Measurements from ENCODE around the gene SPOP.

SPOP gene

GRCh38 chr17:49583889-49584288 is 94.0 kb downstream of the SPOP start:
- DNase-seq (ENCODE audit: low read depth), result no peak

DNA sequence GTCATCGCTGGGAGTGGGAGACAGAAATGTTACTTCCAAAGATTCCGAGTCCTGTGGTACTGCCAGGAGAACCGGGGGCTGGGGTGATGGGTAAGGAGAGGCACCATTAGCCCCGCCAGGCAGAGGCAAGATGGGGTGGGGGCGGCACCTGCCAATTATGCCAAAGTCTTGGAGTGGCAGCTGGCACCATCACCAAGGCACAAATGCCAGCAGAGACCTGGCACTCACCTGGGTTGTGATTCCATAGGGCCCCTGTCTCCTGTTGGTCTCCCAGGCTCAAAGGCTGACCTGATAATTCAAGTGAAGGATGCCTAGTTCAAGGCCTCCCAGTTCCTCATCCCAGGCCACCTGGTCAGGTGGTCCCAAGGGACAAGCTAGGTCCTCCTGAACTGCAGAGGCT is 94.7 kb downstream of the SPOP start:
- no peak for DNase-seq (ENCODE audit: low read depth)

DNA sequence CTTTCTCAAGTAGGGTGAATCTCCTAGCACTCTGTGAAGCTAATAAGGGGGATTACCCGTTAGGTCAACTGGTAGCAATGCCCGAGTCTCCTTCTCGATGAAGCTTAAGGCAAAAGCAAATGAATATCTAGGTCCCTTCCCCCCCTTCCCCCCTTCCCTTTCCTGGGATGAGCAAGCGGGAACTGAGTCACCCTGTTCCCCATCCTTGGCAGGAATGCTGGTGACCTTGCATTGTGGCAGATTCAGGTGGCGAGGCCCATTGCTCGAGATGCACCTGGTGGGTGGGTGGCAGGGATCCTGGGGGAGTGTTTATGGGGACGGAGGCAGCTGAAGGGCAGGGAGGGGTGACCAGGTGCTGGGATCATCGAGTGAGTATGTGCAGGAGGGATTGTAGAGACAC is 95.1 kb downstream of the SPOP start:
- no peak for DNase-seq (ENCODE audit: low read depth)

DNA sequence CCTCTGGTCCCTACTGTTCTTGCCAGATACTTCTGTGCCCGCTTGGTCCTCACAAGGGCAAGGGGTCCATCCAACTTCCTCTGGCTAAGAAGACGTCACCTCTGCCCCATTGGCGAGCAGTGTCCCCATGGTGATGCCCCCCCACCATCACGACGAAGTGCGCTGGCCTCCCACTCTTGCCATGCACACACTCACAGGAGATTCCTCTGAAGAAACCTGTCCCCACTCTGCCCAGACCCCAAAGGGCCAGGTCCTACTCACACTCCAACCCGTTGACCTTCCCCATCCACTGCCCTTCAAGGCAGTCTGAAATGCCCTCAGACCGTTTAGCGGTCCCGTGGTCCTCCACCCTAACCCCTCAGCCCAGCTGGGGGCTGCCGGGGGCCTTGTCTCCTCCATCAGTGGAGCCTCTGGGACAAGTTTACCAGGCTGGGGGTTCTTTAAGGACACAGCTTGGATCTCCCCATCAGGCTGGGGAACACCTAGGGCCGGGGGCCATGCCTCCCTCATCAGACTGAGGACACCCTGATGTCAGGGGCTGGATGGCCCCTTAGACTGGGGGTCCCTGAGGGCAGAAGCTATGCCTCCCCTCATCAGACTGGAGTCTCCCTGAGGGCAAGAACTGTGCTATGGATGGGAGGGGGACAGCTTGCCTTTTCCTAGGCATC is 95.7 kb downstream of the SPOP start:
- no peak for DNase-seq (ENCODE audit: low read depth)

DNA sequence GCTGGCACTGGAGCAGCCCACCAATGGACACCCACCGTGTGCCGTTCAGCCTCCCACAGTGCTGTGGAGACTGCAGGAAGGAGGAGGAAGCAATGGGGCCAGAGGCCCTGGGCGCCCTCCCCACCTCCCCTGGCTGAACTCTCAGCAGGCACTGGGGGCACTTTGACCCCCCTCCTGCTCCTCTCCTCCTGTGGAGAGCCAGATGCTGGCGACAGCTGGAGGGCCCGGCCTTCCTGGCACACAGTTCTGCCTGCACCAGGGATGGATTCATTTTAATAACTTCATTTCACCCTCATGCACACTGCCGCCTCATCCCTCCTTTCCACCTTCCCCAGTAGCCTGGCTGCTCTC is 96.3 kb downstream of the SPOP start:
- no peak for DNase-seq (ENCODE audit: low read depth)

DNA sequence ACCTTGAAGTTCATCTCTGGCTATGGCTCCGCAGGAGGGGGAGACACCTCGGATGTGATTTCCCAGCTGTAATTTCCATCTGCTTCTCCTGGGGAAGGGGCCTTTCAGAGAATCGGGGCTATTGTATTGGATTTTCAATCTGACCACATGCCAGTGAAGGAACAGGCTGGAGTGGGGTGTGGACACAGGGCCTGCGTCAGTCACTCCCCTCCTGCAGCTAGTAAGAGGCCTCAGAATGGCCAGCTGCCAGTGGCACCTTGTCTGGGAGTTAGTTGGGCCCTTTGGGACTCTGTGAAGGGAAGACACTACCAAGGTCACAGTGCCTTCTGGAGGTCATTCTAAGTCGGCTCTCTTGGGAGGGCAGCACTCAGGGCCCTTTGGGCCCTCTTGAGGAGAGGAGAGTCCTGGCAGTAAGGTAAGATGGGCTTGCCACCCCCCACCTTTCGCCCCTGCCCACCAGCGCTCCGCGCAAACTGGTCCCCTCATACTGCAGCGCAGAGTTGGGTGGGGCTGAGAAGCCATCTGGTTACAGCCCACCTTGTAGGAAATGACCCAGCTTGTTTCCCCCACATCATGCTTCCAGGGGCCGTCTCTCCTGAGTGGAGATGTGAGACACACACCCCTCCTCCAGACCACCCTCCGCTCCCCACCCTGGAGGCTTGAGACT is 96.8 kb downstream of the SPOP start:
- DNase-seq (ENCODE audit: low read depth), result no peak

GRCh38 chr17:49580055-49580721 is 97.7 kb downstream of the SPOP start:
- DNase-seq (ENCODE audit: low read depth), result no peak

- no peak for DNase-seq (ENCODE audit: low read depth)
Observed at GRCh38 chr17:49579522-49579921, 98.4 kb downstream of the SPOP start.

GRCh38 chr17:49578952-49579500 is 98.9 kb downstream of the SPOP start:
- DNase-seq (ENCODE audit: low read depth), result no peak

DNA sequence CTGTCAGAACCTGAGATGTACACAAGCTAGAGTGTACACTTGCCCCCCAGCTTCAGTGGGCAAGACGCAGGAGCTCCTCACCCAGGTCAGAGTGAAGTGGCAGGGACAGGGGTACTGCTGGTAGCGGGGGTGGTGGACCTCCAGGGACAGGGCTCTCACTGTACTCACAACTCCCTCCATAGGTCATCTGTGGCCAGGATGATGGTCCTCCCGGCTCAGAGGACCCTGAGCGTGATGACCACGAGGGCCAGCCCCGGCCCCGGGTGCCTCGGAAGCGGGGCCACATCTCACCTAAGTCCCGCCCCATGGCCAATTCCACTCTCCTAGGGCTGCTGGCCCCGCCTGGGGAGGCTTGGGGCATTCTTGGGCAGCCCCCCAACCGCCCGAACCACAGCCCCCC is 99.5 kb downstream of the SPOP start:
- DNase-seq (ENCODE audit: low read depth), result no peak

DNA sequence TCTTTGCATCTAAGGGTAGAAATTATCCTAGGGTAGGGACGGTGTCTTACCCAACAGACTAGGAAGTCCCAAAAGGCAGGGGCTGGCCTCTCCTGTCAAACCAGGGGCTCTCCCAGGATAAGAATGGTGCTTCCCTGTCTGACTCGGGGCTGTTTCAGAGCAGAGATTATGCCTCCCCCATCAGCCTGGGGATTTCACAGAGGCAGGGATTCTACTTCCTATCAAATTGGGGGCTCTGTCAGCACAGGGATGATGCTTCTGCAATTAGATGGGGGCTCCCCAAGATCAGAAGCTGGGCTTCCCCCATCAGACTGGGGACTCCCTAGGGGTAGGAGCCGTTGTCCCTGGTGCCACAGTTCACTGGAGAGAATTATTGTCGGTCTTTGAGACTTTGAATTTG is 99.9 kb downstream of the SPOP start:
- no peak for DNase-seq (ENCODE audit: low read depth)

DNA sequence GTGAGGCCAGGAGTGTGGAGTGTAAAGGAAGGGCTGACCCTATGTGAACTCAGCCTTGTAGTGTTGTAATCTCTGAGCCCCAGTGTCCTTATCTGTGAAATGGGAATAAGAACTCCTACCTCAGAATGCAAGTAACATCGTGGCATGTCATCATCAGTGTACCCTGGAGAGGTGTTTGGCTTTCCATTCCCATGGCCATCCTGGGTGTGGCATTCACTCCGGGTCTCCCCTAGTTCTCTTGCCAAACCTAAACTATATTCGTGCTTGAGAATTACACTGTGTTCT is 100.3 kb downstream of the SPOP start:
- no peak for DNase-seq (ENCODE audit: low read depth)

DNA sequence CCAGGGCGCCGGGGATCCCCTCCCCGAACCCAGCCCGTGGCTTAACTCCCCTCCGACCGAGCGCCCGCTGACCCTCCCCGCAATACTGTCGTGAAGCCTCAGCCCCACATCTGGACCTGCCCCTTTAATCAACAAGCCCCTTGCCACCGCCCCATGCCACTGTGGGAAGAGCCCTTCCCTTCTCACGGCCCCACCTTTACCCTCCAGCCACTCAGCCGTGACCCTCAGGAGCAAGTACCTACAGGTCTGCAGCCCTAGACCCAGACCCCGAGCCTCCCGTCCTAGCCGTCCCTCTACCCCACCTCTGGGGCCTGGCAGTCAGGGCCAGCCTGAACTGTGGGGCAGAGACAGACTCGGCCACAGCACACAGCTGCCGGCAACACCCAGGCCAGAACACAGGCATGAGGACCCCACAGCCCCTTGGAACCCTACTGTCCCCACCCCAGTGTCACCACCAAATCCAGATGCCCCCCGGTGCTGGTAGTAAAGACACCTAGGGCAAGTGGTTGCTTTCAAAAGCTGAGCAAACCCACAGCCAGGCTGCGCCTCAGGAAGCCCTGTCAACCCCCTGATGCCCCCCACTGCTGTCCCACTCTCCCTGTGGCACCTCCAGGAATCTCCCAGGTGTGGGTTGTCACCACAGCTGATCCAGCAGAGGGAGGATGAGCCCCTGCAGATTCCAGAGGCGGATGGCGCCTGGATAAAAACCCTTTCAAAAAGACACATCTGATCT is 100.8 kb downstream of the SPOP start:
- DNase-seq (ENCODE audit: low read depth), result no peak

GRCh38 chr17:49576088-49576916 is 101.6 kb downstream of the SPOP start:
- no peak for DNase-seq (ENCODE audit: low read depth)

GRCh38 chr17:49575679-49576087 is 102.2 kb downstream of the SPOP start, which contains the start of gene NXPH3:
Gene NXPH3, plus strand, starts transcription at chr17:49575871. Its CDS starts 349 bp downstream, at chr17:49576220.
- DNase-seq (ENCODE audit: low read depth), result peak; percentile 62

- DNase-seq (ENCODE audit: low read depth), result no peak
Observed at GRCh38 chr17:49574945-49575678, 102.8 kb downstream of the SPOP start.

GRCh38 chr17:49574323-49574781 is 103.5 kb downstream of the SPOP start:
- no peak for DNase-seq (ENCODE audit: low read depth)

- DNase-seq (ENCODE audit: low read depth), result no peak
Observed at GRCh38 chr17:49573510-49574322, 104.2 kb downstream of the SPOP start.

DNA sequence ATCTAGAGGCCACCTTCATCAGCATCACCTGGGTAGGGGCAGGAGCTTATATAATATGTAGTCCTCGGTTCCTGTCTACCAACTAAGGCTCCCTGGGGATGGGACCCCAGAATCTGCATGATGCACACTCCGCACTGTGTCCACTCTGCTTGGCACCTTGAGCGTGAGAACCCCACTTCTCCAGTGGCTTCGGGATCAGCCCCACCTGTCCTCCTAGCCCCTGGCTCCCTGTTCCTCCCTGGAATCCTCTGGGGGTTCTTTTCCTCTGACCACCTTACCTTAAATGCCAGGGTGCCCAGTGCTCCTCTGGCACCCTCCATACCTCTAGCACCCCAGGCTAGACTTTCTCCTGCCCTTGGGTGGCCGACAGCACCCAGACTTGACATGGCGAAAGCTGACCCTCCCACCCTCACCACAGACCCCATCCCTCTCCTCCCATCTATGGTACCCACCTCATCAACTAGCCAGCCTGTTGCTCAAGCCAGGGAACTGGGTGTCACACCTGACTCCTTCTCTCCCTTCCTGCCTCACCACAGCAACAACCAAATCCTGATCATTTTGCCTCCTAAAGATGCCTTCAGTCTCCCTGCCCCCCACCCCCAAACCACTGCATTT is 105.0 kb downstream of the SPOP start:
- DNase-seq (ENCODE audit: low read depth), result no peak

GRCh38 chr17:49572226-49572625 is 105.7 kb downstream of the SPOP start:
- no peak for DNase-seq (ENCODE audit: low read depth)
